MG63 (cell line): Measurements from ENCODE around the gene LUZP2. TPM values are rescaled to one million over a fixed set of nuclear protein-coding genes. Genes with fewer than 3 reads are reported as not detected.

Experiments used
- DNase-seq: peaks from one replicate; pipeline ENCODE4 v3.0.0-alpha.2; 2020
- H3K27me3 ChIP-seq: fragments of 250-450 bp; sonication (Bioruptor Pico); 2 replicates; pipeline ENCODE4 v1.5.1; 2020; ENCODE audit warnings: mild to moderate bottlenecking, moderate library complexity
- H3K36me3 ChIP-seq: fragments of 250-450 bp; sonication (Bioruptor Pico); 2 replicates; pipeline ENCODE4 v1.5.1; 2020; ENCODE audit warnings: mild to moderate bottlenecking, moderate library complexity
- H3K4me3 ChIP-seq: fragments of 250-450 bp; sonication (Bioruptor Pico); 2 replicates; pipeline ENCODE4 v1.5.1; 2020; ENCODE audit warnings: mild to moderate bottlenecking, moderate library complexity
- H3K9me3 ChIP-seq: fragments of 250-450 bp; sonication (Bioruptor Pico); 2 replicates; pipeline ENCODE4 v1.5.1; 2020; ENCODE audit warnings: mild to moderate bottlenecking, moderate library complexity
- total RNA-seq: library from RNA; depleted of rRNA; stranded (reverse); fragments of >200 nt; shearing (Covaris generic); gene quantifications from 2 replicates; pipeline ENCODE4 v1.2.3, GENCODE V29; 2014; ENCODE audit warnings: low replicate concordance

The LUZP2 gene
- total RNA-seq, 1 experiment from 2014 or later = 1.5 TPM

GRCh38 chr11:24524156-24524555 lies 27.3 kb downstream of the LUZP2 start:
- Histone ChIP-seq H3K36me3 (no peaks in the 10 kb centered on the region), H3K27me3 (no peaks in the 10 kb centered on the region), H3K4me3 (no peak overlapping the region), H3K9me3 (no peaks in the 10 kb centered on the region)
- DNase-seq = no peak

DNA sequence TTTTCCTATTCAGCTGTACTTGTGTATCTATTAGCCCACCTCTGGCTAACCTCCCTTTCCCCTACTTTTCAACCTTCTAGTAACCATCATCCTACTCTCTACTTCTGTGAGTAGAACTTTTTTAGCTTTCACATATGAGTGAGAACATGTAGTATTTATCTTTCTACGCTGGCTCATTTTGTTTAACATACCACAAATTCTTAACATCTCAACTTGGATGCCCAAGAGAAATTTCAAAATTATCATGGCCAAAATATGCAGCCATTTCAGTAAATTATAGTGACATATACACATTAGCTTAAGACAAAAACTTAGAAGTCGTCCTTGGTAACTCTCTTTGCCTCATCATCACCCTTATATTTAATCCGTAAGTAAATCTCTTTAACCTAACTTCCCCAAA lies 34.7 kb downstream of the LUZP2 start:
- Histone ChIP-seq H3K27me3 (no peaks in the 10 kb centered on the region), H3K4me3 (no peak overlapping the region), H3K36me3 (no peaks in the 10 kb centered on the region), H3K9me3 (no peaks in the 10 kb centered on the region)
- no peak for DNase-seq

- no peak for DNase-seq
- H3K27me3 ChIP-seq = no peaks in the 10 kb centered on the region
- no peak overlapping the region for H3K4me3 ChIP-seq
- no peaks in the 10 kb centered on the region for H3K36me3 ChIP-seq
- no peaks in the 10 kb centered on the region for H3K9me3 ChIP-seq
Observed at GRCh38 chr11:24543771-24544170, 46.9 kb downstream of the LUZP2 start.

DNA sequence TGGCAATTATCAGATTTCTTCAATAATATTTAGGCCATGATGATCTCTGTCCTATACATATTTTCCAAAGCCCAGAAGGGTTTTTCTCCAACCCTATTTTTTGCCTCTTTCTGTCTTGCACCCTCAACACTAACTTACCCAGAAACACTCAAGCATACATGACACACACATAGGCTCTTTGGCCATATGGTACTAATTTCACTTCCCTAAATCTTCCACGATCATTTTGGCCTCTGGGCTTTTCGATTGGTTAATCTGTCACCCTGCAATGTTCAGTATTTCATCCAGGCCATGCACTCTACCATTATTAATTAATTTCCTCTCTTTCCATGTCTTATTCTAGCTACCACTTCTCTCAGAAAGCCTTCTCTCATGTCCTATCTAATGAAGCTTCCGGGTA lies 59.8 kb downstream of the LUZP2 start:
- H3K4me3 ChIP-seq = no peak overlapping the region
- H3K27me3 ChIP-seq = no peaks in the 10 kb centered on the region
- H3K36me3 ChIP-seq = no peaks in the 10 kb centered on the region
- H3K9me3 ChIP-seq = no peaks in the 10 kb centered on the region
- no peak for DNase-seq

- H3K9me3 ChIP-seq = no peaks in the 10 kb centered on the region
- H3K4me3 ChIP-seq = no peak overlapping the region
- H3K36me3 ChIP-seq = no peaks in the 10 kb centered on the region
- H3K27me3 ChIP-seq = no peaks in the 10 kb centered on the region
- no peak for DNase-seq
Observed at GRCh38 chr11:24559315-24559714, 62.5 kb downstream of the LUZP2 start.

- Histone ChIP-seq H3K9me3 (no peaks in the 10 kb centered on the region), H3K36me3 (no peaks in the 10 kb centered on the region), H3K4me3 (no peak overlapping the region), H3K27me3 (no peaks in the 10 kb centered on the region)
- no peak for DNase-seq
Observed at GRCh38 chr11:24560324-24560723, 63.5 kb downstream of the LUZP2 start.

DNA sequence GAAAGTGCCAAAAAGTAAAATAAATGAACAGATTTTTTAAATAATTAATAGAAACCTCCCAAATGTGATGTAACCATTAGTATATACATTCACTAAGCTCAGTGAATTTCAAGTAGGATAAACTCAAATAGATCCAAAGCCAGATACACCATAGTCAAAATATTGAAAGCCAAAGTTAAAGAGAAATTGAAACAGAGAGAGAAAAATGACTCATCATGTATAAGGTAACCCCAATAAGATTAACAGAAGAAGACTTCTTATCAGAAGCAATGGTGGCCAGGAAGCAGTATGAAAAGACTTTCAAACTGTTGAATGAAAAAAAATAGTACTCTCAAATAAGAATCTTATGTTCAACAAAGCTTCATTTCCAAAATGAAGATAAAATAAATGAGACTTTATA lies 70.5 kb downstream of the LUZP2 start:
- no peak for DNase-seq
- Histone ChIP-seq H3K9me3 (no peaks in the 10 kb centered on the region), H3K36me3 (no peaks in the 10 kb centered on the region), H3K4me3 (no peak overlapping the region), H3K27me3 (no peaks in the 10 kb centered on the region)

DNA sequence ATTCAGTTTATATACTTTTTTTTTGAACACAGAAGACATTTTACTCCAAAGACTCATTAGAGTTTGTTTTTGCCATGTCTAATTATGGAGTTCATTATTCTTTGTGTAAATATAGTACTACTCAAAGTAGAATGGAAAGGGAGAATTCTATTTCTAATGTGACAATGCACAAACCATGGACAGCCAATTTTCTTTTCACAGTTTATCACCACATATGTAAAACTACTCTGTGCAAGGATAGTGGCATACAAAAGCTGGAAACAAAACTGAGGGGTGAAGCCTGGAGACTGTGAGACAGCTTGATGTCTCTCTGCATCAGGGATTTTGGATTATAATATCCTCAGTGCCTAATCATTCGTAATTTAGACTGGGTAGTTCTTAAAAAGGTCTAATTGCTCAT lies 75.5 kb downstream of the LUZP2 start:
- no peaks in the 10 kb centered on the region for H3K36me3 ChIP-seq
- H3K4me3 ChIP-seq = no peak overlapping the region
- DNase-seq = no peak
- no peaks in the 10 kb centered on the region for H3K9me3 ChIP-seq
- H3K27me3 ChIP-seq = no peaks in the 10 kb centered on the region

DNA sequence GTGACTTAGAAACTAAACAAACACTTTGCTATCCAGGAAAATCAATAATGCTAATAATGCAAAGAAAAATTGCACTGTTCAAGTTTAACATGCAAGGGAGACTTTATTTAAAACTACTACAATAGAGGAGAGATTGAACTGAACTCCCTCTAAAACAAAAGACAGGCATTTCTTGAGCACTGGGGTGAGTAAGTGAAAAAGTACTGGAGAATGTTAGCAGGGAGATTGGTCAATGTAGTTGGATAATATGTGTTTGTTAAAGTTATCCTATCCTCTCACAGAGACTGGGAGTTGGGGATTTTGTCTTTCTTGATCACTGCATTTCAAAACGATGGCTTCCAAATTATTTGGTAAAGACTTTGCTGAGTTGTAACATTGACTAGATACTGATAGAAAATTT lies 77.6 kb downstream of the LUZP2 start:
- Histone ChIP-seq H3K27me3 (no peaks in the 10 kb centered on the region), H3K9me3 (no peaks in the 10 kb centered on the region), H3K4me3 (no peak overlapping the region), H3K36me3 (no peaks in the 10 kb centered on the region)
- no peak for DNase-seq

- no peak overlapping the region for H3K4me3 ChIP-seq
- no peaks in the 10 kb centered on the region for H3K27me3 ChIP-seq
- no peaks in the 10 kb centered on the region for H3K9me3 ChIP-seq
- DNase-seq = no peak
- H3K36me3 ChIP-seq = no peaks in the 10 kb centered on the region
Observed at GRCh38 chr11:24575392-24575791, 78.5 kb downstream of the LUZP2 start.

DNA sequence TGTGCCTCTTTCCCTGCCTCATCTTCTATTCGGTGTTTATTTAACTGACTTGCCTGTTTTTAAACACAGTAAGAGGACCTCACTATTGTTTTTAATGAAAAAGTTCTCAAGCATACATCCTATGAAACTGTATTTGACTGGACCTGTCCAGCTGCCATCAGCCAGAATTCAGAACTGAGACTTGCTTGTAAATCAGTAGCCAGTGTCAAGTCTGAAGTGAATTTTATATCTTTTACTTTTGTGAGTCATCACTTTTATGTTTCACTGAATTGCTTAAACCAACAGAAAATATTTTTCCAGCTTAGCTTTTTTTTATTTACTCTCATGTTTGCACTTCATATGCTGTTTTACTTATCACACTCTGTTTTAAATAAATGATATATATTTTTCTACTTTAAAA lies 88.3 kb downstream of the LUZP2 start:
- H3K36me3 ChIP-seq = no peaks in the 10 kb centered on the region
- DNase-seq = no peak
- no peaks in the 10 kb centered on the region for H3K9me3 ChIP-seq
- H3K4me3 ChIP-seq = no peak overlapping the region
- no peaks in the 10 kb centered on the region for H3K27me3 ChIP-seq

- H3K36me3 ChIP-seq = no peaks in the 10 kb centered on the region
- H3K27me3 ChIP-seq = no peaks in the 10 kb centered on the region
Observed at GRCh38 chr11:24587635-24588034, 90.8 kb downstream of the LUZP2 start.

DNA sequence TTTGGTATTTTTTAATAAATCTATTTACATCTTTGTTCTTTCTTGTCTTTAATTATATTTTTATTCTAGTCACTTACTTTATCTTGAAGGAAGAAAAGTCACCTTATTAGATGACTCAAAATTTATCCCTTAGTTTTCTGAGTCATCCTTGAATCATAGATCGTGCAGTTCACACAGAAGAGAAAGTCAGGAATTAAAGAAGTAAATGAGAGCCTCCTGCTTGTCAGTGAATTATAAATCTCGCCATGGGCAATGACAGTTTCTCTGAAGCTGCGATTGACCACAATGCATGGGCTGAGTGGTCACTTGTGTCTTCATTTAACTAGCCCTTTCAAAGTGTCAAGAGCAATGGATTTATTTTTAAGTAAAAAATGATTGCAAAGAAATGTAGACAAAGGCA lies 91.2 kb downstream of the LUZP2 start:
- DNase-seq = no peak
- Histone ChIP-seq H3K27me3 (no peaks in the 10 kb centered on the region), H3K9me3 (no peaks in the 10 kb centered on the region), H3K36me3 (no peaks in the 10 kb centered on the region), H3K4me3 (no peak overlapping the region)

More at GRCh38 chr11:24587635-24588034, 90.8 kb downstream of the LUZP2 start:
- H3K4me3 ChIP-seq = no peak overlapping the region
- no peaks in the 10 kb centered on the region for H3K9me3 ChIP-seq
- DNase-seq = no peak

GRCh38 chr11:24589064-24589463 lies 92.2 kb downstream of the LUZP2 start:
- no peak for DNase-seq
- no peaks in the 10 kb centered on the region for H3K9me3 ChIP-seq
- H3K36me3 ChIP-seq = no peaks in the 10 kb centered on the region
- H3K27me3 ChIP-seq = no peaks in the 10 kb centered on the region
- H3K4me3 ChIP-seq = no peak overlapping the region

- H3K36me3 ChIP-seq = no peaks in the 10 kb centered on the region
- no peak overlapping the region for H3K4me3 ChIP-seq
- no peaks in the 10 kb centered on the region for H3K27me3 ChIP-seq
- no peaks in the 10 kb centered on the region for H3K9me3 ChIP-seq
- no peak for DNase-seq
Observed at GRCh38 chr11:24591283-24591682, 94.4 kb downstream of the LUZP2 start.

GRCh38 chr11:24592360-24592759 lies 95.5 kb downstream of the LUZP2 start:
- no peaks in the 10 kb centered on the region for H3K27me3 ChIP-seq
- no peak for DNase-seq
- H3K36me3 ChIP-seq = no peaks in the 10 kb centered on the region
- H3K9me3 ChIP-seq = no peaks in the 10 kb centered on the region
- H3K4me3 ChIP-seq = no peak overlapping the region

DNA sequence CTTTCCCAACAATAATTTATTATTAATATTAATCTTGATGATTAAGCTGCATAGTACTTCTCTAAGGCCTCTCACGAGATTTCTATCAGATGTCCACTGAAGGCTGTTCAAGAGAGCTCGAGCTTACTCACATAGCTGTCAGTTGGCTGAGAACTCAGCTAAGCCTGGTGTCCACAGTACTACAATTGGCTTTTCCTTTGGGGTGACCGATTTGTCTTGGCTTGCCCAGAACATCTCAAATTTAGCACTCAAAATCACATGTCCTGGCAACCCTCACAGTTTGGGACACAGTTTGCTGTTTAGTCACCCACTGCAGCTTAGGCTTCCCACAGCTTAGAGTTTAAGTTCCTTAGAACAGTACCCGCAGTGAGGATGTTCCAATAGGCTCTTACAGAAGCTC lies 96.5 kb downstream of the LUZP2 start:
- Histone ChIP-seq H3K4me3 (no peak overlapping the region), H3K9me3 (no peaks in the 10 kb centered on the region), H3K27me3 (no peaks in the 10 kb centered on the region), H3K36me3 (no peaks in the 10 kb centered on the region)
- peak; percentile 87 for DNase-seq

GRCh38 chr11:24594401-24594800 lies 97.5 kb downstream of the LUZP2 start:
- Histone ChIP-seq H3K4me3 (no peak overlapping the region), H3K36me3 (no peaks in the 10 kb centered on the region), H3K27me3 (no peaks in the 10 kb centered on the region), H3K9me3 (no peaks in the 10 kb centered on the region)
- no peak for DNase-seq

GRCh38 chr11:24598641-24599040 lies 101.8 kb downstream of the LUZP2 start:
- H3K27me3 ChIP-seq = no peaks in the 10 kb centered on the region
- H3K9me3 ChIP-seq = no peaks in the 10 kb centered on the region
- no peak for DNase-seq
- H3K36me3 ChIP-seq = no peaks in the 10 kb centered on the region
- no peak overlapping the region for H3K4me3 ChIP-seq
